ENCODE data around the gene GUK1. TPM values are rescaled to one million over a fixed set of nuclear protein-coding genes. Genes with fewer than 3 reads are reported as not detected.

The GUK1 gene
- total RNA-seq, 1 donor from 2014 or later: 150 TPM

DNA sequence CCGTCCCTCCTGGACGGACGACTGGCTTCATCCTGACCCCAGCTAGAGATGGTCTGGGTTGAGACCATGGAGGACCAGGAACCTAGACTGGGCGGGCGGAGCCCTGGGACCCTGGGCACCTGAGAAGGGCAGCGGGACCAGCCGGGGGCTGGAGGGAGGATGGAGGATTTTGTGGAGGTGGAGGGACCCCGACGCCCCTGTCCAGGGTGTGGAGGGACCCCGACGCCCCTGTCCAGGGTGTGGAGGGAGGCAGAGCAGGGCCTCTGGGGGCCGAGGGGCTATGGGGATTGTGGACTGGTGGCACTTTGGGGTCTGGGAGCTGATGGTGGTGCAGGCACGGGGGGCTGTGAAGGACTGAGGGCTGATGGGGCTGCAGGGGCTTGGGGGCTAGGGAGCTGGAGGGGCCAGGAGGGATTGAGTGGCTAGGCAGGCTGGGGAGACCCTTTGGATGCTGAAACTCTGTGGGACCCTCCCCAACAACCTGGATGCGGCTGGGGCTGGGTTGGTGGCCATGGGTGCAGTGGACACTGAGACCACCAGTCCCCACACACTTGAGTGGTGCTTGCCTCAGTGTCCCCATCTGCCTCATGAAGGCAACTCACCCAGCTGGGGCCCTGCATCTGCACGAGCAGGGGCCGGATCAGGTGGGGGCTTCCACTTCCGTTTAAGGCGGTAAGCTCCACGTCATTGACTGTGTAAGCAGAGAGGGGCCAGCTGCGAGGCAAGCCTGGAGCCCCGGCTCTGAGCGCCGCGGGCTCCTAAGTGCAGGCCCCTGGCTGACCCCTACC lies 17.1 kb downstream of the GUK1 start:
- peak; percentile 10 for DNase-seq

DNA sequence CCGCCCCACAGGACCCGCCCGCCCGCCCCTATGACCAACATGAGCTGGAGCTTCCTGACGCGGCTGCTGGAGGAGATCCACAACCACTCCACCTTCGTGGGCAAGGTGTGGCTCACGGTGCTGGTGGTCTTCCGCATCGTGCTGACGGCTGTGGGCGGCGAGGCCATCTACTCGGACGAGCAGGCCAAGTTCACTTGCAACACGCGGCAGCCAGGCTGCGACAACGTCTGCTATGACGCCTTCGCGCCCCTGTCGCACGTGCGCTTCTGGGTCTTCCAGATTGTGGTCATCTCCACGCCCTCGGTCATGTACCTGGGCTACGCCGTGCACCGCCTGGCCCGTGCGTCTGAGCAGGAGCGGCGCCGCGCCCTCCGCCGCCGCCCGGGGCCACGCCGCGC lies 17.6 kb downstream of the GUK1 start:
- TF ChIP-seq, protein P1, sequence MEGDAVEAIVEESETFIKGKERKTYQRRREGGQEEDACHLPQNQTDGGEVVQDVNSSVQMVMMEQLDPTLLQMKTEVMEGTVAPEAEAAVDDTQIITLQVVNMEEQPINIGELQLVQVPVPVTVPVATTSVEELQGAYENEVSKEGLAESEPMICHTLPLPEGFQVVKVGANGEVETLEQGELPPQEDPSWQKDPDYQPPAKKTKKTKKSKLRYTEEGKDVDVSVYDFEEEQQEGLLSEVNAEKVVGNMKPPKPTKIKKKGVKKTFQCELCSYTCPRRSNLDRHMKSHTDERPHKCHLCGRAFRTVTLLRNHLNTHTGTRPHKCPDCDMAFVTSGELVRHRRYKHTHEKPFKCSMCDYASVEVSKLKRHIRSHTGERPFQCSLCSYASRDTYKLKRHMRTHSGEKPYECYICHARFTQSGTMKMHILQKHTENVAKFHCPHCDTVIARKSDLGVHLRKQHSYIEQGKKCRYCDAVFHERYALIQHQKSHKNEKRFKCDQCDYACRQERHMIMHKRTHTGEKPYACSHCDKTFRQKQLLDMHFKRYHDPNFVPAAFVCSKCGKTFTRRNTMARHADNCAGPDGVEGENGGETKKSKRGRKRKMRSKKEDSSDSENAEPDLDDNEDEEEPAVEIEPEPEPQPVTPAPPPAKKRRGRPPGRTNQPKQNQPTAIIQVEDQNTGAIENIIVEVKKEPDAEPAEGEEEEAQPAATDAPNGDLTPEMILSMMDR (IDR thresholded peaks at IDR 0.05; ENCODE audit: borderline replicate concordance): no peak
- Histone ChIP-seq H3K27ac (replicated peaks) (no peak overlapping the region), H3K4me3 (no peak overlapping the region), H3K36me3 (no peaks in the 10 kb centered on the region), H3K27me3 (ENCODE audit: low read depth) (peaks cover 15% of the 10 kb centered on the region), H3K9me3 (replicated peaks) (no peaks in the 10 kb centered on the region), H3K4me1 (peaks cover 27% of the 10 kb centered on the region)
- intact Hi-C loops (cut with micrococcal nuclease): no loop called here
- DNase-seq: peak; percentile 8

More for the DNA sequence above, 17.1 kb downstream of the GUK1 start:
- peaks cover 15% of the 10 kb centered on the region for H3K27me3 ChIP-seq (ENCODE audit: low read depth)
- no peaks in the 10 kb centered on the region for H3K36me3 ChIP-seq
- H3K9me3 ChIP-seq (replicated peaks): no peaks in the 10 kb centered on the region
- H3K27ac ChIP-seq (replicated peaks): no peak overlapping the region
- intact Hi-C loops (cut with micrococcal nuclease): no loop called here
- peaks cover 24% of the 10 kb centered on the region for H3K4me1 ChIP-seq
- H3K4me3 ChIP-seq: no peak overlapping the region
- TF ChIP-seq, protein P1 (IDR thresholded peaks at IDR 0.05; ENCODE audit: borderline replicate concordance): no peak

DNA sequence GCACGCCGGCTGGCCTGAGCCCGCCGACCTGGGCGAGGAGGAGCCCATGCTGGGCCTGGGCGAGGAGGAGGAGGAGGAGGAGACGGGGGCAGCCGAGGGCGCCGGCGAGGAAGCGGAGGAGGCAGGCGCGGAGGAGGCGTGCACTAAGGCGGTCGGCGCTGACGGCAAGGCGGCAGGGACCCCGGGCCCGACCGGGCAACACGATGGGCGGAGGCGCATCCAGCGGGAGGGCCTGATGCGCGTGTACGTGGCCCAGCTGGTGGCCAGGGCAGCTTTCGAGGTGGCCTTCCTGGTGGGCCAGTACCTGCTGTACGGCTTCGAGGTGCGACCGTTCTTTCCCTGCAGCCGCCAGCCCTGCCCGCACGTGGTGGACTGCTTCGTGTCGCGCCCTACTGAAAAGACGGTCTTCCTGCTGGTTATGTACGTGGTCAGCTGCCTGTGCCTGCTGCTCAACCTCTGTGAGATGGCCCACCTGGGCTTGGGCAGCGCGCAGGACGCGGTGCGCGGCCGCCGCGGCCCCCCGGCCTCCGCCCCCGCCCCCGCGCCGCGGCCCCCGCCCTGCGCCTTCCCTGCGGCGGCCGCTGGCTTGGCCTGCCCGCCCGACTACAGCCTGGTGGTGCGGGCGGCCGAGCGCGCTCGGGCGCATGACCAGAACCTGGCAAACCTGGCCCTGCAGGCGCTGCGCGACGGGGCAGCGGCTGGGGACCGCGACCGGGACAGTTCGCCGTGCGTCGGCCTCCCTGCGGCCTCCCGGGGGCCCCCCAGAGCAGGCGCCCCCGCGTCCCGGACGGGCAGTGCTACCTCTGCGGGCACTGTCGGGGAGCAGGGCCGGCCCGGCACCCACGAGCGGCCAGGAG lies 18.3 kb downstream of the GUK1 start:
- intact Hi-C loops (cut with micrococcal nuclease): no loop called here
- peaks cover 15% of the 10 kb centered on the region for H3K27me3 ChIP-seq (ENCODE audit: low read depth)
- H3K9me3 ChIP-seq (replicated peaks): no peaks in the 10 kb centered on the region
- peaks cover 33% of the 10 kb centered on the region for H3K4me1 ChIP-seq
- TF ChIP-seq, protein P1 (IDR thresholded peaks at IDR 0.05; ENCODE audit: borderline replicate concordance): no peak
- H3K4me3 ChIP-seq: no peak overlapping the region
- peak; percentile 13 for DNase-seq
- H3K27ac ChIP-seq (replicated peaks): no peak overlapping the region
- no peaks in the 10 kb centered on the region for H3K36me3 ChIP-seq

DNA sequence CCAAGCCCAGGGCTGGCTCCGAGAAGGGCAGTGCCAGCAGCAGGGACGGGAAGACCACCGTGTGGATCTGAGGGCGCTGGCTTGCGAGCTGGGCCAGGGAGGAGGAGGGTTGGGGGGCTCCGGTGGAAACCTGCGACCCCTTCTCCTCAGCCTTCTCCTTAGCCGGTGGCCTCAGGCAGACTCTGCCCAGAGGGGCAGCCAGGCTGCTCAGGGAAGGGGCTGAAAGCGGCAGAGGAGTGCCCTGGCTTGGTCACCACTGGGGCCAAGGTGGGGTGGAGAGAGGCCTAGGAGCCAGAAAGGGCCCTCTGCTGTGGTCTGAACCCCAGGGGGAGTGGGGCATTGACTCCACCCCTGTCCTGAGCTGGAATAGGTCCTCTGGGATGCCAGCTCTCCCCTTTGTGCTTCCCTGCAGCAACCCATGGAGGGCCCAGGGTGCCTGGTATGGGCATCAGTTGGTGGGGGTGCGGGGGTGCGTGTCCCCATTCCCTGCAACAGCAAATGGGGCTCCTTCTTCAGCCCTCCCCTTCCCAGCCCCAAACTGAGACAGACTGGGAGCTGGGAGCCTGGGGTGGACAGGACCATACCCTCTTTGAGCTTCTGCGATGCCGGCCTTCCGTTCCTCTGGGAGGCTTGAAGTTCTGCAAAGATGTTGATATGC lies 19.1 kb downstream of the GUK1 start:
- H3K27ac ChIP-seq (replicated peaks): no peak overlapping the region
- intact Hi-C loops (cut with micrococcal nuclease): no loop called here
- H3K4me1 ChIP-seq: peaks cover 37% of the 10 kb centered on the region
- no peaks in the 10 kb centered on the region for H3K9me3 ChIP-seq (replicated peaks)
- TF ChIP-seq, protein P1 (IDR thresholded peaks at IDR 0.05; ENCODE audit: borderline replicate concordance): no peak
- no peak overlapping the region for H3K4me3 ChIP-seq
- H3K36me3 ChIP-seq: no peaks in the 10 kb centered on the region
- H3K27me3 ChIP-seq (ENCODE audit: low read depth): peaks cover 15% of the 10 kb centered on the region
- DNase-seq: peak; percentile 9

DNA sequence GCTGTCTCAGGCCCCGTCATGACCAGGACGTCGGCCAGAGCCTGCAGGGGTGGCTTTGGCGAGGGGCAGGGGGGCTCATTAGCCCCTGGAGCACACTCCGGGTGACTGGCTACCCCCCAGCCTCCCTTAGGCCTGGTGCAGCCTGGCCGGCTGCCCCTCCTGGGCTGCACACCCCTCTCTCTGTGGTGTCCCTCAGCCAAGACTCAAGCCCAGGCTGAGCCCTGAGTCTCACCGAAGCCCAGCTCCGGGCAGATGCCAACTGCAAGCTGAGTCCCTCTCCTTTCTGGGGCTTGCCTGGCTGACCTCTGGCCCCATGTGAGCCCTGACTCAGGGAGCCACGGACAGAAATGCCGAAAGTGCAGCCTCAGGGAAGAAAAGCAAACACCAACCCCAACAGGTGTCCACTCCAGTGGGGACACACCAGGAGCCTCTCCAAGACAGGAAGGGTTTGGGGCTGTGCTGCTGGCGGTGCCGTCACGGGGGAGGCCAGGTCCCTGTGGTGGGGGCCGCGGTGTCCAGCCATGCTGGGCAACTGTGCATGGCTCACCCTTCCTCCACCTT lies 20.2 kb downstream of the GUK1 start:
- H3K9me3 ChIP-seq (replicated peaks): no peaks in the 10 kb centered on the region
- DNase-seq: peak; percentile 10
- TF ChIP-seq, protein P1 (IDR thresholded peaks at IDR 0.05; ENCODE audit: borderline replicate concordance): no peak
- H3K4me1 ChIP-seq: peaks cover 48% of the 10 kb centered on the region
- intact Hi-C loops (cut with micrococcal nuclease): no loop called here
- H3K36me3 ChIP-seq: no peaks in the 10 kb centered on the region
- H3K27me3 ChIP-seq (ENCODE audit: low read depth): peaks cover 15% of the 10 kb centered on the region
- H3K27ac ChIP-seq (replicated peaks): no peak overlapping the region
- no peak overlapping the region for H3K4me3 ChIP-seq
